Kidney (tissue), 14 donors: ENCODE data around the gene HHIPL1. TPM values are rescaled to one million over a fixed set of nuclear protein-coding genes. Genes with fewer than 3 reads are reported as not detected.

Experiments used
- DNase-seq, 5 donors: peaks; one replicate each; pipeline ENCODE4 v3.0.0-alpha.2; 2013 to 2020
- FAIRE-seq: peaks from 2 replicates; lab custom pipeline; 2012; peaks lifted over from hg19 to GRCh38; lab: Jason Lieb, UNC
- H3K27ac ChIP-seq, 2 donors: one replicate each; pipeline ENCODE4 v1.7.0; 2013; ENCODE audit warnings: low read depth in 2 of 2, low read length in 2 of 2, inconsistent platforms in 1 of 2
- H3K27me3 ChIP-seq: one replicate; pipeline ENCODE4 v1.7.1; 2013; ENCODE audit warnings: low read length, inconsistent platforms; ENCODE audit not compliant: control insufficient read depth, insufficient read depth
- H3K36me3 ChIP-seq, 3 donors: one replicate each; pipeline versions ENCODE4 v1.7.0 to v1.7.1; 2013; ENCODE audit warnings: low read length in 3 of 3, control low read depth in 1 of 3, inconsistent platforms in 1 of 3; ENCODE audit not compliant: insufficient read depth in 3 of 3, control insufficient read depth in 2 of 3
- H3K4me1 ChIP-seq, 3 donors: one replicate each; pipeline versions ENCODE4 v1.7.0 to v1.7.1; 2013; ENCODE audit warnings: low read length in 3 of 3, inconsistent platforms in 1 of 3, low read depth in 1 of 3; ENCODE audit not compliant: control insufficient read depth in 2 of 3, insufficient read depth in 2 of 3
- H3K4me3 ChIP-seq, 3 donors: one replicate each; pipeline versions ENCODE4 v1.7.0 to v1.8.1; 2013; ENCODE audit warnings: low read length in 3 of 3, control low read depth in 1 of 3, inconsistent platforms in 1 of 3
- H3K9ac ChIP-seq, 3 donors: one replicate each; pipeline versions ENCODE4 v1.7.0 to v1.7.1; 2013; ENCODE audit warnings: low read length in 3 of 3, control low read depth in 1 of 3, inconsistent platforms in 1 of 3
- H3K9me3 ChIP-seq, 3 donors: one replicate each; pipeline versions ENCODE4 v1.7.0 to v1.7.1; 2013; ENCODE audit warnings: low read length in 3 of 3, control low read depth in 1 of 3, inconsistent platforms in 1 of 3; ENCODE audit not compliant: control insufficient read depth in 2 of 3, insufficient read depth in 1 of 3
- CTCF ChIP-seq: IDR thresholded peaks from 3 replicates; pipeline ENCODE4 v1.5.1; 2012; ENCODE audit warnings: mild to moderate bottlenecking, moderate library complexity, borderline replicate concordance; ENCODE audit not compliant: insufficient read depth; ENCODE audit errors: extremely low read depth
- intact Hi-C: fragments of 100-400 bp; cut with DNase I; formaldehyde crosslinking; loops from one replicate; pipeline ENCODE4 v1.11.1; 2022
- polyA plus RNA-seq: library from polyadenylated mRNA; stranded (reverse); fragments of 350-450 nt; fragmentation: Illumina TruSeq; extraction: RNeasy Lipid Tissue Mini Kit (QIAGEN cat#74804); gene quantifications from one replicate; pipeline ENCODE4 v1.2.3, GENCODE V29; 2014; ENCODE audit warnings: low read depth, low replicate concordance; ENCODE audit not compliant: insufficient read depth
- total RNA-seq: library from RNA; stranded (reverse); fragmentation: NEBNext Ultra II Directional; extraction: Animal tissue kit (Norgen Biotek cat#: 25700); gene quantifications from one replicate; pipeline ENCODE4 v1.2.1, GENCODE V29; 2021
- donor health status: control.
- donor health status: control.
- donor health status: control.
- donor health status: control.
- donor health status: control.
- donor health status: DM: yes; HTN: yes; CAD: no.
- donor health status: Normal renal cell carcinoma (clear cell type).

HHIPL1 gene
- total and polyA plus RNA-seq, 2 donors from 2014 or later = 0.32 to 0.88 TPM

GRCh38 chr14:99684410-99684934 is 39.5 kb downstream of the HHIPL1 start:
- peak overlapping the region; percentile 4 to 59 (median 35) for H3K4me3 ChIP-seq
- peaks cover 0 to 10% (median 3%) of the 10 kb centered on the region in 3 donors for H3K4me1 ChIP-seq
- no peaks in the 10 kb centered on the region for H3K36me3 ChIP-seq
- TF ChIP-seq CTCF = no peak
- FAIRE-seq (no peak), DNase-seq (peak in 2 of 5 donors; percentile 35 to 70)
- H3K9me3 ChIP-seq = no peaks in the 10 kb centered on the region
- intact Hi-C loops = no loop called here
- H3K27me3 ChIP-seq = no peaks in the 10 kb centered on the region
- peak overlapping the region in 1 of 3 donors; percentile 58 for H3K9ac ChIP-seq
- H3K27ac ChIP-seq = no peak overlapping the region

DNA sequence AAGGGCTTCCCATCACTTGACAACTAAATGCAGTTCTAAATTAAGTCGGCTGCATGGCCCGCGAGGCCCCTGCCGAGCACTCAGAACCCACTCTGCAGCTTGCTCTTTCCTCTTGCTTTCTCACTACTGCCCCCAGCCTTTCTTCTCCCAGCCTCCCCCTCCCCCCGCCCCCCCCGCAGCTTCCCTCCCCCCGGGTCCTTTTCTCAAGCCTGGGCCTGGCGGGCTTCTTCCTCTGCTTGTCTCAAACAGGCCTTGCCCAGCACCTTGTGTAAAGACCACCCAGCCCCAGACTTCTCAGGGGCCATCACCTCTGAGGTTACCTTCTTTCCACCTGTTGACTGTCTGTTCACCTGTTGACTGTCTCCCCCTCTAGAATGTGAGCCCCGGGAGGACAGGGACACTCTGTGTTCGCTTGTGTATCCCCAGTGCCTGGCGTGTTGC is 40.2 kb downstream of the HHIPL1 start:
- Histone ChIP-seq H3K4me3 (no peak overlapping the region), H3K9ac (no peak overlapping the region), H3K36me3 (no peaks in the 10 kb centered on the region), H3K27me3 (no peaks in the 10 kb centered on the region), H3K4me1 (peaks cover 0 to 10% (median 3%) of the 10 kb centered on the region in 3 donors), H3K9me3 (no peaks in the 10 kb centered on the region), H3K27ac (no peak overlapping the region)
- no peak for TF ChIP-seq CTCF
- peak in 3 of 5 donors; percentile 8 to 66 (median 63) for DNase-seq
- FAIRE-seq = no peak
- intact Hi-C loops = no loop called here

- FAIRE-seq (no peak), DNase-seq (no peak)
These were observed 40.7 kb downstream of the HHIPL1 start for GRCh38 chr14:99685596-99685995.

More at GRCh38 chr14:99685596-99685995, 40.7 kb downstream of the HHIPL1 start:
- no peak overlapping the region for H3K27ac ChIP-seq
- no peak overlapping the region for H3K9ac ChIP-seq
- no peak for TF ChIP-seq CTCF
- H3K4me3 ChIP-seq = no peak overlapping the region
- H3K27me3 ChIP-seq = no peaks in the 10 kb centered on the region
- peaks cover 0 to 10% (median 3%) of the 10 kb centered on the region in 3 donors for H3K4me1 ChIP-seq
- intact Hi-C loops = no loop called here
- no peaks in the 10 kb centered on the region for H3K9me3 ChIP-seq
- H3K36me3 ChIP-seq = no peaks in the 10 kb centered on the region
